Spleen (tissue), 11 donors: Measurements from ENCODE around the gene TNFRSF25. TPM values are rescaled to one million over a fixed set of nuclear protein-coding genes. Genes with fewer than 3 reads are reported as not detected.

Experiments used
- DNase-seq: peaks from one replicate; pipeline ENCODE4 v3.0.0-alpha.2; 2020
- H3K27ac ChIP-seq, 8 donors: fragments of 200-600 bp; sonication (generic) in 7 of 8; 1 replicate in 4 of 8; 2 replicates in 4 of 8; pipeline versions ENCODE4 v1.5.0 to v1.8.0; 2016 to 2021; ENCODE audit warnings: inconsistent platforms in 4 of 8, mild to moderate bottlenecking in 4 of 8, moderate library complexity in 1 of 8
- H3K27me3 ChIP-seq, 7 donors: fragments of 200-600 bp; sonication (generic) in 6 of 7; replicated peaks in 1 of 7; 1 replicate in 4 of 7; 2 replicates in 3 of 7; pipeline versions ENCODE4 v1.5.0 to v1.8.0; 2016 to 2021; ENCODE audit warnings: inconsistent platforms in 3 of 7, mild to moderate bottlenecking in 1 of 7
- H3K36me3 ChIP-seq, 6 donors: fragments of 200-600 bp; sonication (generic) in 5 of 6; 1 replicate in 4 of 6; 2 replicates in 2 of 6; pipeline versions ENCODE4 v1.5.0 to v1.8.0; 2016 to 2021; ENCODE audit warnings: inconsistent platforms in 2 of 6
- H3K4me1 ChIP-seq, 6 donors: fragments of 200-600 bp; sonication (generic) in 5 of 6; 1 replicate in 3 of 6; 2 replicates in 3 of 6; pipeline versions ENCODE4 v1.5.0 to v1.8.0; 2016 to 2021; ENCODE audit warnings: inconsistent platforms in 3 of 6
- H3K4me3 ChIP-seq, 8 donors: fragments of 200-600 bp; sonication (generic) in 7 of 8; 1 replicate in 4 of 8; 2 replicates in 4 of 8; pipeline versions ENCODE4 v1.5.0 to v1.8.0; 2016 to 2021; ENCODE audit warnings: inconsistent platforms in 4 of 8, mild to moderate bottlenecking in 4 of 8, moderate library complexity in 2 of 8
- H3K9me3 ChIP-seq, 8 donors: fragments of 200-600 bp; sonication (generic) in 7 of 8; 1 replicate in 4 of 8; 2 replicates in 4 of 8; pipeline versions ENCODE4 v1.5.0 to v1.8.0; 2016 to 2021; ENCODE audit warnings: inconsistent platforms in 4 of 8
- POLR2A ChIP-seq, 3 donors: fragments of 450-650 bp; IDR thresholded peaks; one replicate each; pipeline ENCODE4 v1.5.1; 2017; ENCODE audit warnings: antibody characterized with exemption in 3 of 3, mild to moderate bottlenecking in 1 of 3
- POLR2AphosphoS5 ChIP-seq, 3 donors: sonication (generic); formaldehyde crosslinking; IDR thresholded peaks; one replicate each; pipeline ENCODE4 v1.5.1; 2017; ENCODE audit warnings: antibody characterized with exemption in 3 of 3
- WGBS, 5 donors: extraction: QIAGEN DNeasy Blood & Tissue Kit in 3 of 5; methylation state at CpG; one replicate each; pipeline versions ENCODE4 v1.1.5 to v1.1.7; 2013 to 2018; 5-methylcytosine and 5-hydroxymethylcytosine counted together
- intact Hi-C: fragments of 100-400 bp; cut with DNase I; formaldehyde crosslinking; loops from one replicate; pipeline ENCODE4 v1.15.0; 2023; ENCODE audit warnings: low total_unique reads
- polyA plus RNA-seq, 3 donors: library from polyadenylated mRNA; stranded (reverse); fragments of 200-250 nt; gene quantifications; one replicate each; pipeline ENCODE4 v1.2.1, GENCODE V29; 2013
- total RNA-seq, 7 donors: library from RNA; depleted of rRNA in 3 of 7; stranded (reverse); fragments of >200 nt in 3 of 7; fragmentation: NEBNext Ultra II Directional in 4 of 7; extraction: Animal tissue kit (Norgen Biotek cat#: 25700) in 4 of 7; gene quantifications; one replicate each; pipeline versions ENCODE4 v1.1.0 to v1.2.1, GENCODE V29; 2016 to 2021
- TF ChIP-seq, protein P1 (sequence below), 11 experiments: fragments of 200-600 bp in 7 of 11; fragments of 450-650 bp in 4 of 11; sonication (generic) in 4 of 11; IDR thresholded peaks in 8 of 11; conservative IDR thresholded peaks in 3 of 11; 1 replicate in 7 of 11; 2 replicates in 4 of 11; pipeline versions ENCODE4 v1.4.0 to v1.8.0; 2016 to 2021; ENCODE audit warnings: antibody characterized with exemption in 11 of 11, inconsistent platforms in 4 of 11, mild to moderate bottlenecking in 1 of 11
- donor health status: healthy with polysubstance abuse.
- donor health status: DM: no; HTN: no; CAD: no; lungs with moderate emphysema.
- donor health status: DM: no; HTN: no; CAD: no.
- donor health status: Bipolar disorder and iron deficiency.
- donor health status: healthy.
- donor health status: DM: no; HTN: no; CAD: no.
- donor health status: DM: yes; HTN: yes; CAD: no.

TNFRSF25 gene
- total and polyA plus RNA-seq, 10 donors: 30.9 to 147 (median 66.8) TPM

DNA sequence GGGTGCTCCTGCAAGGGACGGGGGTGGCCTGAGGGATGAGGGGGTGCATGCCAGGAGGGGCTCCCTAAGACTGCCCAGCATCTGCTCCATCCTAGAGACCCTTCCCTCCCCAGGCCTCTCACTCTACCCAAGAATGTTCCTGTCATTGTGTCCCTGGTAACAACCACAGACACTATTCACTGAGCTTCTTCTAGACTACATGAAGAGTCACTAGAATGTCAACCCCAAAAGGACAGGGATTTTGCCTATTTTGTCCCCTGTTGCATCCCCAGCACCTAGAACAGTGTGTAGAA lies 2.9 kb downstream of the TNFRSF25 start:
- WGBS, 5 donors: 83 to 100% (median 90%) methylated on average over 1 of the region's 1 CpG
- peaks cover 0 to 81% (median 4%) of the 10 kb centered on the region in 7 donors for H3K27me3 ChIP-seq

DNA sequence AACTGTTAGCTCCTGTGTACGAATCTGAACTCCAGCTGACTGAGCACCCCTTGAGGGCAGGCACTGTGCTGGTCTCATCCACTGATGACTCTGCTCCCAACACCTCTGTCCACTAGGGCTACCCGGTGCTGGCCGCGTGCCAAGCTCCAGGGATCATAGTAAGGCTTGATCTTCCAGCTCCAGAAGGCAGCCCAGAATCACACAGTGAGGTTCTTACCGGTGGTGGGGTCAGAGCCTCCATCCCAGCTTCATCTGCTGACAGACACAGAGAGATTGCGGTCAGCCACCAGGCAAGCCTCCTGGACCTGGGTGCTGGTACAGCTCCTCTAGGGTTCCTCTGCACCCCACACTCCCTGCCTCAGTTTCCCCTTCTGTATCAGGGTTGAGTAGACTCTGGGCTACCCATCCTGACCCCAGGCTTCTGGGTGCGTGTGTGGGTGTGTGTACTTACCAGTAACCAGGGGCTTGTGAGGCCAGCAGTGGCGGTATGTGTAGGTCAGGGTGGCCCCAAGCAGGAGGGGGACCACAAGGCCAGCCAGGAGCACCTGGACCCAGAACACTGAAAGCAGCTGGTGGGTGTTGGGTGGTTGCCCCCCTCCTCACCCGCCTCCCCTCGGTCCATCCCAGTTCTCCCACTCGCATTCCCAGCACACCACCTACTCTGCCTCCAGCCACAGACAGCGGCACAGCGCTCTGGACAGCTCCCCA lies 3.4 kb downstream of the TNFRSF25 start:
- Histone ChIP-seq H3K9me3 (no peaks in the 10 kb centered on the region), H3K27me3 (peaks cover 0 to 84% (median 4%) of the 10 kb centered on the region in 7 donors), H3K4me3 (no peak overlapping the region), H3K36me3 (peaks cover 0 to 59% (median 22%) of the 10 kb centered on the region in 6 donors), H3K27ac (peak overlapping the region in 1 of 8 donors; percentile 14), H3K4me1 (peaks cover 8 to 77% (median 34%) of the 10 kb centered on the region in 6 donors)
- 88 to 98% (median 92%) methylated on average over 9 to 13 of the region's 13 CpGs for WGBS, 5 donors
- intact Hi-C loops: no loop called here
- DNase-seq: no peak
- TF ChIP-seq, protein P1, sequence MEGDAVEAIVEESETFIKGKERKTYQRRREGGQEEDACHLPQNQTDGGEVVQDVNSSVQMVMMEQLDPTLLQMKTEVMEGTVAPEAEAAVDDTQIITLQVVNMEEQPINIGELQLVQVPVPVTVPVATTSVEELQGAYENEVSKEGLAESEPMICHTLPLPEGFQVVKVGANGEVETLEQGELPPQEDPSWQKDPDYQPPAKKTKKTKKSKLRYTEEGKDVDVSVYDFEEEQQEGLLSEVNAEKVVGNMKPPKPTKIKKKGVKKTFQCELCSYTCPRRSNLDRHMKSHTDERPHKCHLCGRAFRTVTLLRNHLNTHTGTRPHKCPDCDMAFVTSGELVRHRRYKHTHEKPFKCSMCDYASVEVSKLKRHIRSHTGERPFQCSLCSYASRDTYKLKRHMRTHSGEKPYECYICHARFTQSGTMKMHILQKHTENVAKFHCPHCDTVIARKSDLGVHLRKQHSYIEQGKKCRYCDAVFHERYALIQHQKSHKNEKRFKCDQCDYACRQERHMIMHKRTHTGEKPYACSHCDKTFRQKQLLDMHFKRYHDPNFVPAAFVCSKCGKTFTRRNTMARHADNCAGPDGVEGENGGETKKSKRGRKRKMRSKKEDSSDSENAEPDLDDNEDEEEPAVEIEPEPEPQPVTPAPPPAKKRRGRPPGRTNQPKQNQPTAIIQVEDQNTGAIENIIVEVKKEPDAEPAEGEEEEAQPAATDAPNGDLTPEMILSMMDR (IDR thresholded peaks at IDR 0.05 in 8 of 11, conservative IDR thresholded peaks at IDR 0.05 in 3 of 11): no peak
- TF ChIP-seq POLR2A (IDR thresholded peaks at IDR 0.05) (no peak), POLR2AphosphoS5 (IDR thresholded peaks at IDR 0.05) (no peak)

More for the DNA sequence above, 2.9 kb downstream of the TNFRSF25 start:
- intact Hi-C loops: no loop called here
- Histone ChIP-seq H3K36me3 (peaks cover 0 to 64% (median 27%) of the 10 kb centered on the region in 6 donors), H3K9me3 (no peaks in the 10 kb centered on the region), H3K27ac (no peak overlapping the region), H3K4me3 (no peak overlapping the region), H3K4me1 (peaks cover 8 to 77% (median 34%) of the 10 kb centered on the region in 6 donors)
- TF ChIP-seq POLR2AphosphoS5 (IDR thresholded peaks at IDR 0.05): no peak
- TF ChIP-seq, protein P1 (IDR thresholded peaks at IDR 0.05 in 8 of 11, conservative IDR thresholded peaks at IDR 0.05 in 3 of 11): no peak
- TF ChIP-seq POLR2A (IDR thresholded peaks at IDR 0.05): no peak
- no peak for DNase-seq

DNA sequence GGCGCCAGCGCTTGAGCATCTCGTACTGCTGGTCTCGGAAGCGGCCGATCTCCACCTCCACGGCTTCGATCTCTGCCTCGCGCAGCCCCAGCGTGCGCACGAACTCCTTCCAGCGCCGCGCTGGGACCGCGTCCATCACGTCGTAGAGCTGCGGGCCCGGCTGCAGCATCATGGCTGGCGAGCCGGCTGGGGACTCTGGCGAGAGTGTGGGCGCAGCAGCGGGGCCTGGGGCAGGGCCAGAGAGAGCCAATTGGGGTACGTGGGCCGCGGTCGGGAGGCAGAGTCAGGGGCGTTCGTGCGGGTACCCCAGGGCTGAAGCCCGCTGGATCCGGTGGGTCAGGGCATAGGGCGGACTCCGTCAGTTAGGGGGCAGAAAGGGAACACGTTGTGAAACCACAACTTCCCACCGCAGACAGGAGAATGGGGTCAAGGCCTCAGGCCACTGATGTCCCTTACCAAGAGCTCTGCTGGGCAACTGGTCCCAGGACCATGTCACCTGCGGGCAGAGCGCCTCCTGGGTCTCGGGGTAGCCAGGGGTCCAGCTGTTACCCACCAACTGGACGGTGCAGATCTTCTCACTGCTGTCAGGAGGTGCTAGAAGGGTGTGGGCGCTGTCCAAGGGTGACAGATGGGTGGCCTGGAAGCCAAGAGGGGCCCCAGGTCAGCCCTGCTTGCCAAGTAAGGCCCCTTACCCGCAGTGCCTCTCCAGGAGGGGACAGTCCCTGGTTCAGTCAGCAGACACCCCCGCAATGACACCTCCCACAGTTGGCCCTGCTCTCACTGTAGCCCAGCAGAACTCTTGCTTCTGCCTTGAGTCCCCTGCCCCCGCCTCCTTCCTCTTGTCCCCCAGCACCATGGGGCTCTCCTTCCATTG lies 4.2 kb downstream of the TNFRSF25 start:
- H3K27ac ChIP-seq: peak overlapping the region in 1 of 8 donors; percentile 81
- peaks cover 0 to 86% (median 4%) of the 10 kb centered on the region in 7 donors for H3K27me3 ChIP-seq
- peaks cover 0 to 52% (median 20%) of the 10 kb centered on the region in 6 donors for H3K36me3 ChIP-seq
- intact Hi-C loops: no loop called here
- peaks cover 8 to 72% (median 34%) of the 10 kb centered on the region in 6 donors for H3K4me1 ChIP-seq
- no peak for DNase-seq
- TF ChIP-seq POLR2A (IDR thresholded peaks at IDR 0.05) (no peak), POLR2AphosphoS5 (IDR thresholded peaks at IDR 0.05) (peak in 2 of 3 donors; percentile 35 to 37)
- TF ChIP-seq, protein P1 (IDR thresholded peaks at IDR 0.05 in 8 of 11, conservative IDR thresholded peaks at IDR 0.05 in 3 of 11): no peak
- peak overlapping the region in 1 of 8 donors; percentile 63 for H3K4me3 ChIP-seq
- 86 to 96% (median 91%) methylated on average over 8 to 48 of the region's 48 CpGs for WGBS, 5 donors
- no peaks in the 10 kb centered on the region for H3K9me3 ChIP-seq
